Body of pancreas (tissue), 4 donors: ENCODE data around the gene RPRD1B.

Source experiments
- CTCF ChIP-seq, 7 experiments: fragments of 450-650 bp in 4 of 7; fragments of 200-600 bp in 3 of 7; sonication (generic) in 3 of 7; IDR thresholded peaks; one replicate each; pipeline ENCODE4 v1.5.1; 2016 to 2019; ENCODE audit warnings: antibody characterized with exemption in 7 of 7
- POLR2A ChIP-seq, 3 donors: fragments of 450-650 bp; IDR thresholded peaks; one replicate each; pipeline ENCODE4 v1.6.1; 2016; ENCODE audit warnings: antibody characterized with exemption in 3 of 3, mild to moderate bottlenecking in 2 of 3

GRCh38 chr20:37984018-37984785 lies 49.3 kb upstream of the RPRD1B start:
- TF ChIP-seq CTCF (IDR thresholded peaks at IDR 0.05) (no peak), POLR2A (IDR thresholded peaks at IDR 0.05) (no peak)
